ENCODE results near the gene PASK.

PASK gene

DNA sequence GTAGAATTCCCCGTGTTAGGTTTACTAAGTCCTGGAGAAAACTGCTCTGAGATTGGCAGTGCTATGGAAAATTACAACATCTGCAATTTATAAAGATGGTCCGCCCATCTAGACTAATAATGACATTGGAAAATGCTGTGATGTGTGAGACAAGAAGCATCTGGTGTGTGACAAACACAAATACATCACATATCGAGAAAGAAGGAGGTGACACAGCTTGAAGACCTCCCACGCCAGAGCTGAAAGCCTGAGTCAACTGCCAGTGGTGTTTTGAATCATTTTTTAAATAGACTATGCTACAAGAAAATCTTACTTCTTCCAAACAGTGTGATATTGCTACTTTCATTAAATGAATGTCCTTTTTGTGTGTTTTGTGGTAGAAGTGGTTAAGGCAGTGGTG is 30.6 kb upstream of the PASK start:
- H3K4me3 ChIP-seq (ENCODE audit: low read depth, low read length) = no peak overlapping the region
- TF ChIP-seq, protein P1, sequence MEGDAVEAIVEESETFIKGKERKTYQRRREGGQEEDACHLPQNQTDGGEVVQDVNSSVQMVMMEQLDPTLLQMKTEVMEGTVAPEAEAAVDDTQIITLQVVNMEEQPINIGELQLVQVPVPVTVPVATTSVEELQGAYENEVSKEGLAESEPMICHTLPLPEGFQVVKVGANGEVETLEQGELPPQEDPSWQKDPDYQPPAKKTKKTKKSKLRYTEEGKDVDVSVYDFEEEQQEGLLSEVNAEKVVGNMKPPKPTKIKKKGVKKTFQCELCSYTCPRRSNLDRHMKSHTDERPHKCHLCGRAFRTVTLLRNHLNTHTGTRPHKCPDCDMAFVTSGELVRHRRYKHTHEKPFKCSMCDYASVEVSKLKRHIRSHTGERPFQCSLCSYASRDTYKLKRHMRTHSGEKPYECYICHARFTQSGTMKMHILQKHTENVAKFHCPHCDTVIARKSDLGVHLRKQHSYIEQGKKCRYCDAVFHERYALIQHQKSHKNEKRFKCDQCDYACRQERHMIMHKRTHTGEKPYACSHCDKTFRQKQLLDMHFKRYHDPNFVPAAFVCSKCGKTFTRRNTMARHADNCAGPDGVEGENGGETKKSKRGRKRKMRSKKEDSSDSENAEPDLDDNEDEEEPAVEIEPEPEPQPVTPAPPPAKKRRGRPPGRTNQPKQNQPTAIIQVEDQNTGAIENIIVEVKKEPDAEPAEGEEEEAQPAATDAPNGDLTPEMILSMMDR (IDR thresholded peaks at IDR 0.05; ENCODE audit: borderline replicate concordance, insufficient read depth, low read depth, low read length) = no peak

DNA sequence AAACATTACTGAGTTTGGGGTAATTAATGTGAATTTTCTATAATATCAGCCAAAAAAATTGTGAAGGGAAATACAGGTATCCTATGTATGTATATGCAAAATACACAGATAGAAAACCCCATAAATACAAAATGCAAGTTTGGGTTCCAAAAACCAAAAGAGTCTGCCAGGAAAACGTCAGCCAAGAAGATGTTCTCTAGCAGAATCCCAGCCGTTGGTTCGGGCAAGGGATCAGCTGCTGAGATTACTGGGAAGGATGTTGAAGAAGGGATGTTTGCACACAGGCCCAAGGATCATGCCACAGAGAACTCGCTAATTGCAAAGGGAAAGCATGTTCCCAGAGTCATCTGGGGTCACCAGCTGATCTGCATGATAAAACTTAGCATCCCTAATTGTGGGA is 29.7 kb upstream of the PASK start:
- TF ChIP-seq, protein P1 (IDR thresholded peaks at IDR 0.05; ENCODE audit: borderline replicate concordance, insufficient read depth, low read depth, low read length) = no peak
- no peak overlapping the region for H3K4me3 ChIP-seq (ENCODE audit: low read depth, low read length)

DNA sequence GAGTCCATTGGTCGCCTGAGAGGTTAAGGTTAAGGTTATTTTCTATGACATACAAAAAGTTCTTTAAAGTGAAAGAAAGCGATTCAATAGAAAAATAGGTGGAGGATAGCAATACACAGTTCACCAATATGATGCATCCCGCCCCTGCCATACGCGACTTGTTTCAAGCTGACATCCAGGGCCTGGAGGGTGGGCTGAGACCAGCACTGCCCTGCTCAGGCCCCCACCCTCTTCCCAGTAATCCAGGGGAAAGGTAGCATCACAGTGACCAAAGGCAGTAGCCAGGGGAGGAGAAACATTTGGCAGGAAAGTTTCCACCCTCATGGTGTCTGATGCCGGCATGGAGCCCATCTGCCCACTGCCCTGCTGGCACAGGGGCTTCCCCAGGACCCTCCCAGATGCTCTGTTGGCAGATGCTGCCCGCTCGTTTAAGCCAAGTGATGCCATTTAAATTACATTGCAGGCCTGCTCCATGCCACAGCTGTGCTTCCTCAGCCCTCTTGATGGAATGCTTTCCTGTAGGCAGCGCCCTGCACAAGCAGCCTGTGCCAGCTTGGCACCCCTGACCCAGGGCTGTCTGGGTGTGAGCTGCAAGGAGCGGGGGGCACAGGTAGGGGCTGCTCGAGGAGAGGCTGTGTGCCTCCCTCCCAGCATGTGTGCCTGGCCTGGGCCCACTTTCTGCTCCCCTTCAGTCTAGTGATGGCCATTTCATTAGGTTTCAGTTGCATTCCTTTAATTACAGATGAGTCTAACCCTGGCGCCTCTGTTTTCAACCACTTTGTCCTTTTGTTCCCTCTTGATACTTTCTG is 28.5 kb upstream of the PASK start:
- TF ChIP-seq, protein P1 (IDR thresholded peaks at IDR 0.05; ENCODE audit: borderline replicate concordance, insufficient read depth, low read depth, low read length) = no peak
- H3K4me3 ChIP-seq (ENCODE audit: low read depth, low read length) = no peak overlapping the region

DNA sequence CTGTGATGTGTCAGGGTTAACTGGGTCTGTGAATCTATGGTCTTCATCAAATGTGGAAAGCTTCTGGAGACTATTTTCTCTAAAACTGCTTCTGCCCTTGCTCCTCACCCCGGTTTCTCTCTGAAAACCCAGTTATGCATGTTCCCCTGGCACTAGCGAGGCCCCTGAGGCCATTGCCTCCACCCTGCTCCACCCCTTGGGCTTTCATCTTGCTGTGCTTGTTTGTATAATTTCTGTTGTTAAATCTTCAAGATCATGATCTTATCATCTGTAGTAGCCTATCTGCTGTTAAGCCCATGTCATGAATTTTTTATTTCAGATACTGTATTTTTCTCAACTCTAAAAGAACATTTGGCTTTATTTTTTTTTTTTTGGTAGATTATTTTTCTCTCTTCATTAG is 24.3 kb upstream of the PASK start:
- TF ChIP-seq, protein P1 (IDR thresholded peaks at IDR 0.05; ENCODE audit: borderline replicate concordance, insufficient read depth, low read depth, low read length) = no peak
- H3K4me3 ChIP-seq (ENCODE audit: low read depth, low read length) = no peak overlapping the region

DNA sequence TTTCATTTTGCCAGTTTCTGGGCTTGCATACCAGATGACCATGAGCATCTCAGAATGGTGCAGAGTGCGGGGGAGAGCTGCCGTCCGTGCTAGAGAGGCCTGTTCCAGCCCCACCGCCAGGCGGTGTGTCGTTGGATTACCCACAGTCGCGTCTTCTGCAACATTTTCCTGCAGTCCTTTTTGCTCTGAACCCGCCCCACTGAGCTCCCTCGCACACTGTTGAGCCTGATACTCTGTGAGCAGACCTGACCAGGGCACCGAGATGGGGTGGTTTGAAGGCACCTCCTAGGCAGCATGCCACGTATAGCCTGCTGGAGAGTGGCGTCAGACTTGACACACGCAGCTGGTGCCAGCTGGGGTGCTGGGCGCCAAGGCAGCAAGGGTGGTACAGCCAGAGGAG is 19.1 kb upstream of the PASK start:
- TF ChIP-seq, protein P1 (IDR thresholded peaks at IDR 0.05; ENCODE audit: borderline replicate concordance, insufficient read depth, low read depth, low read length) = no peak
- H3K4me3 ChIP-seq (ENCODE audit: low read depth, low read length) = no peak overlapping the region

DNA sequence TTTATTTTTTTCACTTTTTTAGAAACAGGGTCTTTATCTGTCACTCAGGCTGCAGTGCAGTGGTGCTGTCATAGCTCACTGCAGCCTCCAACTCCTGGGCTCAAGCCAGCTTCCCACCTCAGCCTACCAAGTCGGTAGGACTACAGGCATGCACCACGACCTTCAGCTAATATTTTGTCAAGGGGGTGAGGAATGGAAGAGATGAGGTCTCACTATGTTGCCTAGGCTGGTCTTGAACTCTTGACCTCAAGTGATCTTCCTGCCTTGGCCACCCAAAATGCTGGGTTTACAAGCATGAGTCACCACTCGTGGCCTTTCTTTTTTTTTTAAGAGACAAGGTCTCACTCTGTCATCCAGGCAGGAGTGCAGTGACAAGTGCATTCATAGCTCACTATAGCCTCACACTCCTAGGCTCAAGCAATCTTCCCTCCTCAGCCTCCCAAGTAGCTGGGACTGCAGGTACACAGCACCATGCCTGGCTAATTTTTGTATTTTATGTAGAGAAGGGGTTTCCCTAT is 14.4 kb upstream of the PASK start:
- no peak overlapping the region for H3K4me3 ChIP-seq (ENCODE audit: low read depth, low read length)
- TF ChIP-seq, protein P1 (IDR thresholded peaks at IDR 0.05; ENCODE audit: borderline replicate concordance, insufficient read depth, low read depth, low read length) = no peak

Data from GM12875 (cell line).